ENCODE measurements around the gene ATG101.

Gene ATG101

GRCh38 chr12:52042706-52043385, 26.9 kb upstream of the ATG101 start:
- DNase-seq = no peak

- DNase-seq = no peak
Measured at GRCh38 chr12:52043386-52044212, 26.2 kb upstream of the ATG101 start.

DNA sequence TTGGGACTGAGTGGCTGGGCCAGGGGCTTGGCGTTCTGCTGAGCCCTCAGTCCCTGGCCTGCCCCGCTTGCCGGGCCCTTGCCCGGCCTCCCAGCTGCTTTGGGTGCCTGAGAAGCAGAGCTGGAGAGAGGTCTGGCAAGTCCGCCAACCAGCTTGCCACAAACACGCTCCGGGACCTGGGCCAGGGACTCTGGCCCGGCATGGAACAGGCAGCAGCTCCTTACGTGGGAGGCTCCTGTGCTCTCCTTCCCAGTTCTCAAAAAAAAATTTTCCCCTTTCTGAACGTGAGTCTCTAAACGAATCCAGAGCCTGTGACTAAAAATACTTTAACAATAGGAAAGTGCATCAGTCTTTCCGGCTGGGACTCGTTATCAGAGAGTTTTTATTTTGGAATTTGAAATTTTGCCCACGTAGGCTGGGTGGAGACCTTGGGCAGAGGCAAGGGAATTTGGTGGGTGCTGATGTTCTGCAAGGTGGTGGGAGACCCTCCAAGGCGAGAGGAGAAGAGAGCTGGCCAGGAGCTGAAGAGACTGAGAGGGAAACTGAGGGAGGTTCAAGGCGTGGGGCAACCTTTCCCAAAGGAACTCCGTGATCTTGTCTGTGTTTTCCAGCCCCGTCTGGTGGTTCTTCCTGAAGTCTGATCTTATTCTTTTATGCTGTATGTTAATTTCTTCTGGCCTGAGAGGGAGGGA, 25.3 kb upstream of the ATG101 start:
- DNase-seq = no peak

GRCh38 chr12:52045794-52046199, 24.0 kb upstream of the ATG101 start:
- no peak for DNase-seq

DNA sequence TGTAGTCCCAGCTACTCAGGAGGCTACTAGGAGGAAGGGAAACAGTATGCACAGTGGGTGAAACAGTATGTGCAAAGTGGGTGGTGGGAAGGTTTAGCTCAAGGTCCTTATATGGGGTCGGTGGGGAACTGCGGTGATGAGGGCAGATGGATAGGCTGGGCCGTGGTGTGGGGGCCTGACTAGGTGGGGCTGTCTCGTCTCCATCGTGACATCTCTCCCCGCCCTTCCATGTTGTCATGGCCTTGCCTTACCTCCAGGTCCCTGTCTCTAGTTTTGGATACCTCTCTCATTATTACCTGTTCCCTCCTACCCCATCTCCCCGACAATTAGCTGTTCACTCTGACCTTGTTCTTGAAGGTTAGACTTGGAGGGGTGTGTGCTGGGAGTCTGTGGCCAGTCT, 22.9 kb upstream of the ATG101 start:
- no peak for DNase-seq

DNA sequence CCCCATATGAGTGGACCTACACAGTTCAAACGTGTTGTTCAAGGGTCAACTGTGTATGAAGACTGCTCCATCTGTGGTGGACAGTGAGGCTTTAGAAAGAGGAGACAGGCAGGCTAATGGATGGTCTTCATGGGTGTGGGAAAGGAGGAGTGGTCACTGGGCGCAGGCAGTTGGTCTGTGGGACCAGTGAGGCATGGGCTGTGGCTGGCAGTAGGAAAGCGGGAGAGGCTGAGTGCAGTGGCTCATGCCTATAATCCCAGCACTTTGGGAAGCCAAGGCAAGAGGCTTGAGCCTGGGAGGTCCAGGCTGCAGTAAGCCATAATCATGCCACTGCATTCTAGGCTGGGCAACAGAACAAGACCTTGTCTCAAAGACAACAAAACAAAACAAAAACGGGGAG, 20.5 kb upstream of the ATG101 start:
- DNase-seq = no peak

DNA sequence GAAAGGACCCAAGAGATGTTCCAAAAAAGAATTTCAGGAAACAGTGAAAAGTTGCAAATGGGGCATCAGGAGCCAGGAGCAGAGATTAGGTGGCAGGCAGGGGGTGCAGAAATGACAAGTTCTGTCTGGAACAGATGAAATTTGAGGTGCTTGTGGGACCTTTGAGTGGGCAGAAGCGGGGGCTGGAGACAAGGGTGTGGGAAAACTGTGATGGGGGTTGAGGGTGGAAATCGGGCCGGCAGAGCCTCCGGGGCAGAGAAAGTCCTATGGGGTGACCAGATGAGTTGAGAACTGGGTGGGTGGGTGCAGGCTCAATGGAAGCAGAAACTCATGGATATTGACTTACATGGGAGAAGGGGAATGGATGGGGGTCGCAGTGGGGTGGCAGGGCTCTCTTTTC, 20.1 kb upstream of the ATG101 start:
- DNase-seq = no peak

DNA sequence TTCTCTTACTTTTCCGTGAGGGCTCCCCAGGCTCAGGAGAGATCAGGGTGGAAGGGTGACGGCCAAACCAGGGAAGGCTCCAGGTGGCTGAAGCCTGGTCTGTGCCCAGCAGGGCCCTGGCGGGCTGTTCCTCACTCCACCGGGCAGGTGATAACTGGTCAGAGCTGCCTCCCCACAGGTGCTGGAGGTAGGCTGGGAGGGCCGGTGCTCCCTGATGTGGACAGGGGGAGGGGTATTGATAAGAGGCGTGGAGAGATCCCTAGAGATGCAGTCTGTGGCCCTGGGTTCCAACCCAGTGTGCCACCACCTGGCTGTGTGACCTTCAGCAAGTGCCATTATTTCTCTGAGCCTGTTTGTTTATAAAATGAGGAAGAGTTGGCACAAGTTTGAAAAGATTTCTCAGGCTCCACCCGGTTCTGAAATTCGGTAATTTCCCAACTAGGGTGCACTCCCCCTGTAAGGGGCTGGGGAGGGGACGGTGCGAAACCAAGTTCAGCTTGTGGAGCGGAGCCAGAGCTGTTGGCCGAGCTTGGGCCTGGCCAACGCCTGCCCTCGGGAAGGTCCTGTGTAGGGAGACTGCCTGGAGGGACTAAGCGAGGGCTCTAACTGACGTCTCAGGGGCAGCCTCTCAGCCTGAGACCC, 19.5 kb upstream of the ATG101 start:
- DNase-seq = no peak

DNA sequence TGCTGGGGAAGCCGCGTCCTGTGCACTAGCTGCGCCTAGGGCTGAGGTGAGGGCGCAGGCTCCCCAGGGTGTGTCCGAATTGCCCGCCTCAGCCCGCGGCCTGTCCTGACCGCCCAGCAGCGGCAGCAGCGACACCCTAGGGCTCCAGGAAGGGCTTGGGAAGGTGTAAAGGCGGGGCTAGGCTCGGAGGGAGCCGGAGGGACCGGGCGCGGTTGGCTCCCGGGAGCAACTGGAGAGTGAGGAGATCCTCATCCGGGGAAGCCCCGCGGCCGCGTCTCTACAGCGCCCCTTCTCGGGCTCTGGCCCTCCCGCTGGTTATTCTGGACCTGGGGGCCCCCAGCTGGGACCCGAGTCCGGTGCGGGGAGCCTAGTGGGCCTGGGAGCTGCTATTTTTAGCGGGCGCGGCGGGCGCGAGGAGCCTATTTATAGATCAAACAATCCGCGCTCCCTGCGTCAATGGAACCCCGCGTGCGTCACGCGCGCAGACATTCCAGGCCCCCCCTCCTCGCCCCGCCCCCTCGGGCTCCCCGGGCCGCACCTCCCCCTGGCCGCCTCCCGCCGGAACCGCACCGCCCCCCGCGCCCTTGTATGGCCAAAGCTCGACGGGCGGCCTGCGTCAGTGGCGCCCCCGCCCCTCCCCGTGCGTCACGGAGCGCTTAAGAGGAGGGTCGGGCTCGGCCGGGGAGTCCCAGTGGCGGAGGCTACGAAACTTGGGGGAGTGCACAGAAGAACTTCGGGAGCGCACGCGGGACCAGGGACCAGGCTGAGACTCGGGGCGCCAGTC, 18.8 kb upstream of the ATG101 start, which contains the start of gene NR4A1:
TSS of gene NR4A1 (plus strand) at position 685 of the 784 bp plus-strand sequence. CDS start 2,887 bp downstream, outside the sequence.
- DNase-seq = peak; percentile 82

GRCh38 chr12:52052468-52053186, 17.2 kb upstream of the ATG101 start:
- peak; percentile 35 for DNase-seq

- DNase-seq = no peak
Measured at GRCh38 chr12:52053536-52054209, 16.1 kb upstream of the ATG101 start.

- no peak for DNase-seq
Measured at GRCh38 chr12:52054231-52054832, 15.4 kb upstream of the ATG101 start.

- DNase-seq = no peak
Measured at GRCh38 chr12:52054833-52055730, 14.7 kb upstream of the ATG101 start.

GRCh38 chr12:52055731-52056711, 13.8 kb upstream of the ATG101 start:
- DNase-seq = no peak

GRCh38 chr12:52056801-52057637, 12.8 kb upstream of the ATG101 start:
- DNase-seq = no peak

DNA sequence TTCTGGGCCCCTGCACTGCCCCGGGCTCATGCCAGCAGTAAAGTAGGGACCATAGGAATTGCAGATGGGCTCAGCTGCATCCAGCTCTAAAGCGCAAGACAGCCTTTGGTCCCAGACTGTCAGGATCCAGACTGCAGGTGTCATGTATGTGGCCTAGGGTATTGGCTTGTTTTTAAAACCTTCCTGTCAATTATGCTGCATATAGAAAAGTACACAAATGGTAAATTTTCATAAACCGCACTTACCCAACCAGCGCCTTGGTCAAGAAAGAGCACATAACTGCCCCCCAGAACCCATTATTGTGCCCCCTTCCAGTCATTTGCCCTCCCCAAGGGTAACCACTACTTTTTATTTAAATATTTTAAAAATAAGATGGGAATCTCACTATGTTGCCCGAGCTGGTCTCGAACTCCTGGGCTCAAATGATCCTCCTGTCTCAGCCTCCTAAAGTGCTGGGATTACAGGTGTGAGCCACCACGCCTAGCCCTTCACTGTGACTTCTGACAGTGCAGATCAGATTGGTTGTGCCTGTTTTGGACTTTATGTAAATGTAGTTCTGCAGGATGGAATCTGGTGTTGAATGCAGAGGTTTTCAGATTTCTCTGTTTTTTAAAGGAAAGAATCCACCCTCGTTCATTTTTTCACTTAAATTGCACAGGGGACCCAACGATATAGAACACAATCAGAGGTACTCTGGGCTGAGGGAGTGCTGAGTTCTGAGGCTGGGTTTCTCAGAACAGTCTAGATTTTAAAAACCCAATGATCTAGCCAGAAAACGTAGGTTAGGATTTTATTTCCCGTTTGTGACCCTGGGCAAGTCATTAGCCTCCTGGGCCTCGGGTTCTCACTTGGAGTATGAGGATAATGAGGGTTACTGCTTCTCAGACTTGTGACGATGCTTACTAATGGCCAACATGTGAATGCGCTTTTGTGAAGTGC, 11.9 kb upstream of the ATG101 start:
- DNase-seq = no peak
